SW 1271 (cell line): ENCODE results near the gene SPAG17.

Source experiments
- DNase-seq, 2 experiments: peaks; one replicate each; lab custom pipeline; 2025; lab: John Stamatoyannopoulos, UW

Gene SPAG17

GRCh38 chr1:118118873-118119463 is 66.1 kb downstream of the SPAG17 start:
- DNase-seq = no peak

- no peak for DNase-seq
These were observed 66.6 kb downstream of the SPAG17 start for GRCh38 chr1:118118469-118118868.

- DNase-seq = no peak
These were observed 67.5 kb downstream of the SPAG17 start for GRCh38 chr1:118117521-118117920.

GRCh38 chr1:118116909-118117308 is 68.1 kb downstream of the SPAG17 start:
- DNase-seq = no peak

- DNase-seq = no peak
These were observed 68.6 kb downstream of the SPAG17 start for GRCh38 chr1:118116401-118116800.

- no peak for DNase-seq
These were observed 69.3 kb downstream of the SPAG17 start for GRCh38 chr1:118115567-118116295.

- no peak for DNase-seq
These were observed 71.8 kb downstream of the SPAG17 start for GRCh38 chr1:118113261-118113660.

- DNase-seq = no peak
These were observed 74.4 kb downstream of the SPAG17 start for GRCh38 chr1:118110580-118110979.

- no peak for DNase-seq
These were observed 80.1 kb downstream of the SPAG17 start for GRCh38 chr1:118104951-118105350.

- DNase-seq = no peak
These were observed 82.6 kb downstream of the SPAG17 start for GRCh38 chr1:118102445-118102844.

- DNase-seq = no peak
These were observed 83.0 kb downstream of the SPAG17 start for GRCh38 chr1:118101999-118102398.

- DNase-seq = no peak
These were observed 83.5 kb downstream of the SPAG17 start for GRCh38 chr1:118101515-118101844.

GRCh38 chr1:118100686-118101514 is 84.1 kb downstream of the SPAG17 start:
- DNase-seq = no peak

GRCh38 chr1:118099686-118100085 is 85.3 kb downstream of the SPAG17 start:
- no peak for DNase-seq

GRCh38 chr1:118097622-118098348 is 87.2 kb downstream of the SPAG17 start:
- DNase-seq = no peak

GRCh38 chr1:118093017-118093416 is 92.0 kb downstream of the SPAG17 start:
- no peak for DNase-seq

GRCh38 chr1:118090130-118090529 is 94.9 kb downstream of the SPAG17 start:
- no peak for DNase-seq

- DNase-seq = no peak
These were observed 99.7 kb downstream of the SPAG17 start for GRCh38 chr1:118085365-118085764.

GRCh38 chr1:118084400-118084799 is 100.6 kb downstream of the SPAG17 start:
- no peak for DNase-seq

- DNase-seq = no peak
These were observed 102.0 kb downstream of the SPAG17 start for GRCh38 chr1:118082984-118083383.

- DNase-seq = no peak
These were observed 103.6 kb downstream of the SPAG17 start for GRCh38 chr1:118081387-118081786.

- peak in 1 of 2 experiments; percentile 12 for DNase-seq
These were observed 107.5 kb downstream of the SPAG17 start for GRCh38 chr1:118077331-118078045.
